H7 (cell line): Measurements from ENCODE around the gene CDC26. TPM values are rescaled to one million over a fixed set of nuclear protein-coding genes. Genes with fewer than 3 reads are reported as not detected.

Experiments
- DNase-seq: peaks from one replicate; pipeline ENCODE4 v3.0.0; 2012
- H3K27me3 ChIP-seq: 2 replicates; pipeline ENCODE4 v1.6.0; 2011; ENCODE audit warnings: mild to moderate bottlenecking, low read length; ENCODE audit not compliant: control insufficient read depth, insufficient read depth
- H3K36me3 ChIP-seq: replicated peaks from 2 replicates; pipeline ENCODE4 v1.5.1; 2011; ENCODE audit warnings: low read length; ENCODE audit not compliant: control insufficient read depth, insufficient read depth
- H3K4me3 ChIP-seq: 2 replicates; pipeline ENCODE4 v1.5.1; 2011; ENCODE audit warnings: low read depth, mild to moderate bottlenecking, control low read depth, low read length, moderate library complexity; ENCODE audit not compliant: insufficient read depth
- total RNA-seq: library from RNA; depleted of rRNA; stranded (reverse); fragments of >200 nt; shearing (Covaris generic); gene quantifications from 2 replicates; pipeline ENCODE4 v1.2.3, GENCODE V29; 2014; rRNA removed

The CDC26 gene
- total RNA-seq = 36.0 and 40.8 TPM in 2 replicates

GRCh38 chr9:113275157-113276131 lies at the start of gene CDC26, which contains the start of gene PRPF4:
Gene CDC26 (minus strand): TSS chr9:113275572. CDS start chr9:113272507, 3,065 bp downstream.
Gene PRPF4 (plus strand): TSS chr9:113275658. CDS start chr9:113275744, 86 bp downstream.
- peaks cover 22% of the 10 kb centered on the region for H3K36me3 ChIP-seq
- peak within 1 kb of the TSS; percentile 69 for H3K4me3 ChIP-seq
- H3K27me3 ChIP-seq = no peaks in the 10 kb centered on the region
- DNase-seq = peak; percentile 96

- peaks cover 2% of the 10 kb centered on the region; the same call in 1 of the 2 replicates for H3K27me3 ChIP-seq
- H3K36me3 ChIP-seq = no peaks in the 10 kb centered on the region
- no peak overlapping the region for H3K4me3 ChIP-seq
- no peak for DNase-seq
Observed at GRCh38 chr9:113322671-113323070, 47.3 kb upstream of the CDC26 start.

- DNase-seq = no peak
Observed at GRCh38 chr9:113320051-113320450, 44.7 kb upstream of the CDC26 start.

GRCh38 chr9:113319054-113319453 lies 43.7 kb upstream of the CDC26 start:
- no peak for DNase-seq

More at GRCh38 chr9:113320051-113320450, 44.7 kb upstream of the CDC26 start:
- Histone ChIP-seq H3K4me3 (no peak overlapping the region), H3K36me3 (no peaks in the 10 kb centered on the region), H3K27me3 (peaks cover 2% of the 10 kb centered on the region; the same call in 1 of the 2 replicates)

GRCh38 chr9:113317777-113318176 lies 42.4 kb upstream of the CDC26 start:
- no peak overlapping the region for H3K4me3 ChIP-seq
- DNase-seq = no peak
- no peaks in the 10 kb centered on the region for H3K36me3 ChIP-seq
- H3K27me3 ChIP-seq = peaks cover 2% of the 10 kb centered on the region; the same call in 1 of the 2 replicates

More at GRCh38 chr9:113319054-113319453, 43.7 kb upstream of the CDC26 start:
- H3K27me3 ChIP-seq = peaks cover 2% of the 10 kb centered on the region; the same call in 1 of the 2 replicates
- no peaks in the 10 kb centered on the region for H3K36me3 ChIP-seq
- H3K4me3 ChIP-seq = no peak overlapping the region

- Histone ChIP-seq H3K27me3 (no peaks in the 10 kb centered on the region; the same call in 1 of the 2 replicates), H3K36me3 (no peaks in the 10 kb centered on the region), H3K4me3 (no peak overlapping the region)
- DNase-seq = no peak
Observed at GRCh38 chr9:113316030-113316429, 40.7 kb upstream of the CDC26 start.

GRCh38 chr9:113315231-113315630 lies 39.9 kb upstream of the CDC26 start:
- no peaks in the 10 kb centered on the region for H3K36me3 ChIP-seq
- DNase-seq = no peak
- H3K4me3 ChIP-seq = no peak overlapping the region
- no peaks in the 10 kb centered on the region for H3K27me3 ChIP-seq

GRCh38 chr9:113313261-113313660 lies 37.9 kb upstream of the CDC26 start:
- DNase-seq = no peak
- Histone ChIP-seq H3K36me3 (no peaks in the 10 kb centered on the region), H3K4me3 (no peak overlapping the region), H3K27me3 (no peaks in the 10 kb centered on the region)

GRCh38 chr9:113311961-113312360 lies 36.6 kb upstream of the CDC26 start:
- no peaks in the 10 kb centered on the region for H3K36me3 ChIP-seq
- no peak overlapping the region for H3K4me3 ChIP-seq
- no peaks in the 10 kb centered on the region for H3K27me3 ChIP-seq
- DNase-seq = no peak

GRCh38 chr9:113310538-113310937 lies 35.2 kb upstream of the CDC26 start:
- Histone ChIP-seq H3K36me3 (no peaks in the 10 kb centered on the region), H3K4me3 (no peak overlapping the region), H3K27me3 (no peaks in the 10 kb centered on the region)
- no peak for DNase-seq

- Histone ChIP-seq H3K4me3 (no peak overlapping the region), H3K36me3 (no peaks in the 10 kb centered on the region), H3K27me3 (no peaks in the 10 kb centered on the region)
- peak; percentile 49 for DNase-seq
Observed at GRCh38 chr9:113309204-113309813, 33.9 kb upstream of the CDC26 start.

GRCh38 chr9:113307396-113307975 lies 32.1 kb upstream of the CDC26 start:
- Histone ChIP-seq H3K36me3 (no peaks in the 10 kb centered on the region), H3K27me3 (no peaks in the 10 kb centered on the region), H3K4me3 (no peak overlapping the region)
- DNase-seq = no peak

GRCh38 chr9:113306566-113306965 lies 31.2 kb upstream of the CDC26 start:
- Histone ChIP-seq H3K27me3 (no peaks in the 10 kb centered on the region), H3K4me3 (no peak overlapping the region), H3K36me3 (no peaks in the 10 kb centered on the region)
- no peak for DNase-seq

- Histone ChIP-seq H3K36me3 (no peaks in the 10 kb centered on the region), H3K4me3 (no peak within 1 kb of the TSS), H3K27me3 (no peaks in the 10 kb centered on the region)
- DNase-seq = peak; percentile 36
Observed at GRCh38 chr9:113302792-113303418, 27.5 kb upstream of the CDC26 start, which contains the start of gene RNF183. Gene RNF183 (minus strand): TSS chr9:113303376. CDS start chr9:113298184, 5,192 bp downstream.
